GM20000 (cell line): ENCODE results near the gene CBX8.

Source experiments
- DNase-seq: peaks from one replicate; pipeline ENCODE4 v3.0.0; 2012; ENCODE audit warnings: low spot score
- CTCF ChIP-seq: IDR thresholded peaks from 2 replicates; pipeline ENCODE4 v1.5.1; 2012; ENCODE audit warnings: mild to moderate bottlenecking, control low read depth; ENCODE audit errors: extremely low read depth, missing control alignments

CBX8 gene

GRCh38 chr17:79785900-79786810, 10.7 kb downstream of the CBX8 start:
- DNase-seq = no peak
- no peak for TF ChIP-seq CTCF

- DNase-seq = no peak
- no peak for TF ChIP-seq CTCF
Observed at GRCh38 chr17:79785017-79785899, 11.6 kb downstream of the CBX8 start.

GRCh38 chr17:79784353-79785016, 12.4 kb downstream of the CBX8 start:
- no peak for DNase-seq

GRCh38 chr17:79783891-79784290, 13.0 kb downstream of the CBX8 start:
- TF ChIP-seq CTCF = no peak
- no peak for DNase-seq

More at GRCh38 chr17:79784353-79785016, 12.4 kb downstream of the CBX8 start:
- TF ChIP-seq CTCF = no peak

GRCh38 chr17:79781736-79782575, 14.9 kb downstream of the CBX8 start:
- DNase-seq = no peak
- no peak for TF ChIP-seq CTCF

GRCh38 chr17:79781012-79781650, 15.7 kb downstream of the CBX8 start:
- no peak for DNase-seq

More at GRCh38 chr17:79781012-79781650, 15.7 kb downstream of the CBX8 start:
- TF ChIP-seq CTCF = no peak
